Colon (tissue), 2 donors: ENCODE measurements around the gene FADS6.
"Not testable (repeated sequence)": the region's sequence is repeated elsewhere in the genome, so short reads cannot be mapped to it uniquely, and the experiment has no call there.

Experiments used
- FAIRE-seq: peaks from 2 replicates; lab custom pipeline; 2012; peaks lifted over from hg19 to GRCh38; lab: Jason Lieb, UNC
- donor health status: control.
- donor health status: control.

Gene FADS6

DNA sequence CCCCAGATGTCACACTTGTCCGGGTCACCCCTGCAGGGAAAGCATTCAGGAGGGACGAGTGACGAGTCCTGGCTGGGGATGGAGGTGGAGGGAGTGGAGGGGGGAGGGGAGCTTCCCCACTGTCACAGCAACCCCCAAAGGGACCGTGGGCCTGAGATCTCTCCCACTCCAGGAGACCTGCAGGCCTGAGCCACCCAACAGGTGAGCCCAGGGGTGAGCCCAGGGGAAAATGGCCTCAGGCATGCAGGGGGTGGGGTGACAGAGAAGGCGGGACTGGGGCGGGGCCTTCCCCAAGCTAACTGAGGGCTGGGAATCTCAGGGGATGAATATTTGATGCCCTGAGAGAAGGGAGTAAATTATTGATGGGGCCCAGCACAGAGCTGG is 27.2 kb upstream of the FADS6 start:
- no peak for FAIRE-seq

DNA sequence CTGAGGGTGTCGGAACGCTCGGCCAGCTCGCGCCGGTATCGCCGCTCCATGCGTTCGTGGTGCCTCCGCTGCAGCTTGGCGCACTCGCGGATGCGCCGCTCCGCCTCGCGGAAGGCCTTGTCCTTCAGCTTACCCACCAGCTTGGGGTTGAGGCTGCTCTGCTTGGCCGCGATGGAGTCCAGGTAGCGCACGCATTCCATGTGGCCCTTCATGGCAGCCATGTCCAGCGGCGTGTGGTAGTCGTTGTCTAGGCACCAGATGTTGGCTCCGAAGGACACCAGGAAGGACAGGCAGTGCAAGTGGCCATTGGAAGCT is 26.8 kb upstream of the FADS6 start:
- FAIRE-seq: no peak

DNA sequence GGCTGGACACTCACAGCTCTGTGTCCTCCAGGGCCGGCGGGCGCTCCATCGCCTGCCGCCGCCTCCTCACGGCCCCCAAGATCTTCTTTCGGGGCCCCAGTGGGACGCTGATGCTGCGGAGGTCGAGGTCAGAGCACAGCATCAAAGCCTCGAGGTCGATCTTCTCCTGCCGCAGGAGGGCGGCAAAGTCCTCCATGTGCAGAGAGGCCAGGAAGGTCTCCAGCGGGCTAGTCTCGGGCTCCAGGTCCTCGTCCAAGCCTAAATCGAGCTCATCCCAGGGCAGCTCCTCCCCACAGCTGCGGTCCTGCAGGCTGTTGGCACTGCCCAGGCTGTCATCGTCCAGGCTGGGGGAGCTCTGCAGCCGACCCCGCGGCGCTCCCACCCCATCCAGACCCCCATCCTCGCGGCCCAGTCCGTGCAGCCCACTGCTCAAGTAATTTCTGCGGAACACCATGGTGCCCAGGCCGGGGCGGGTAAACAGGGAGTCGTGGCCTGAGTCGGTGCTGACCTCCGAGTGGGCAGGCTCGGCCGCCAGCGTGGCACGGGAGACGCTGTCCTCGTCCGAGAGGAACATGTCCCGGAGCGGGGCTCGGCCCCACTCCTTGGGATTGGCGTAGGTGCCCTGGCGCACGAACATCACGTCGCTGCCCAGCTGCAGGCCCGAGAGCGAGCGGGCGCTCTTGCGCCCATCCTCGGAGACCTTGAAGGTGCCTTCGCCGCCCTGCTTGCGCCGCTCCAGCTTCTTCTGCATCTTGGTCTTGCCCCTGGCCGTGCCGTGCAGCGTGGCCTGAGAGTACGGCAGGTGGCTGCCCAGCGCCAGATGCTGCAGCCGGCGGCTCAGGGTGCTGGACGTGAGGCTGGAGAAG is 26.2 kb upstream of the FADS6 start:
- FAIRE-seq: no peak

DNA sequence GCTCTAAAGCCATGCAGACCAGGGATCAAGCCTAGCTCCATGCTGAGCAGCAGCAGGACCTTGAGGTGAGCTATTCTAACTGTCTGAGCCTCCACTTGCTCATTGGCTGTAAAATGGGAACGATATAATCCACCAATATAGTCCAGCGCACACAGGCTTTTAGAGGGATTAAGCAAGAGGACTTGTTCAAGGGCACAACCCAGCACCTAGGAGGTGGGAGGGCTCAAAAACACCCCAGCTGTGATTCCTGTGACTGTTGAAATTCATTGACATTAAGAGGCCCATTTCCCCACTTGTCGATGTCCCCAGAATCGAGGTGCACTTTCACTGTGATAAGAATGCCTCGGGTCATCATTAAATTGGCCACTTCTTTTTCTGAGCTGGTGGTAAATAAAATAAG is 25.5 kb upstream of the FADS6 start:
- no peak for FAIRE-seq

DNA sequence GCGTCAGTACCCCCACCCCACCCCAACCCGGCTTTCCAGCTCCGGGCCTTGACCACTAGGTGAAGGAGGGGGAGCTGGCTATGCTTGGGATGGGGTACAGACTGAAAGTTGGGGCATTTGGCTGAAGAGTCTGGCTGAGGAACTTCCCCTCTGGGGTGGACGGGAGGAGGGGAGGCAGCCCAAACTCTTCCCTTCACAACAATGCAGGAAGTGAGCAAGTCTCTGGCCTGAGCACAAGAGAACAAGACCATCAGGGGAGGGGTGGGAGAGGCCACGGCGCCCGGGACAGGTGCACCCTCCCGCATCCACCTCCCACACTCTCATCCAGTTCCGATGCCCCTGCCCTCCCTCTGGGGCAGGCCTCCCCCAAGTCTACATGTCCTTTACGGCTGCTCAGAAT is 24.0 kb upstream of the FADS6 start:
- no peak for FAIRE-seq

DNA sequence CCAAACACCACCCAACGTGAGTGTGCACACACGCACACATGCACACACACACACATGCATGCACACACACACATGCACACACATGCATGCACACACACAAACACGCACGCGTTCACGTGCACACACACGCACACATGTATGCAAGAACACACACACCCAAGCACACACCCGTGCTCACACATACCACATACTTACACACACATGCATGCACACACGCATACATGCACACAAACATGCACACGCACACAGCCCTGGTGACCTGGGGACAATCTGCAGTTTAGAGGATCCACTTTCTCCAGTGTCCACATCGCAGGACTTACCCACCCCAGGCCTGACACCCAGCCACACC is 23.4 kb upstream of the FADS6 start:
- FAIRE-seq: no peak

DNA sequence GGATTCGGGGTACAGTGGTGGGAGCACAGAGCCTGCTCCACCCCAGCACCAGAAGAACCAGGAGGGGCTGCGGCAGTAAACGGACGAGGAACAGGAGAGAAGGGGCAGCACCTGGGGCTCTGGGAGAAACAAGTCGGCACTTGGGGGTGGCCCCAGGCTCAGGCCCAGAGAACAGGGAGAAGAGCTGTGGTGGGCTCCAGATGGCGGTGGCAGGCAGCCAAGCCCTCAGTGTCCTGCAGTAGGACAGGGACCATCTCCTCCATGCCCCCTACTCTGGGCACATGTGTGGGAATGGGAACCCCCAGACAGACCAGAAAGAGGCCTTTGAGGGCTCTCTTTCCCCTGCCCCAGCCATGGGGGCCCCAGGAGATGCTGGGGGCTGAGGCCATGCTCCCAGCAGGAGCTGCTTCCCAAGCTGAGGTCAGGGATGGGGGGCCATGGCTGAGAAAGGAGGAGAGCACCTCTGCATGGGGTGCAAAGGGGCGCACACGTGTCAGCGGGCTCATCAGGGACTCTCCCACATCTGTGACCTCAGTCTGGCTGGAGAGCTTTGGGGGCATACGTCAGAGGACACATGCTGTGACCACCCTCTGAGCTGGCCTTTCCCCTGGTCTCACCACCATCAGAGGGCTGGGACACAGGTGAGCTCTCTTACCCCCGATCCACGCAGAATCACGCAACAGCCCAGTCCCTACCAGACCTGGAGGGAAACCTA is 22.9 kb upstream of the FADS6 start:
- no peak for FAIRE-seq

DNA sequence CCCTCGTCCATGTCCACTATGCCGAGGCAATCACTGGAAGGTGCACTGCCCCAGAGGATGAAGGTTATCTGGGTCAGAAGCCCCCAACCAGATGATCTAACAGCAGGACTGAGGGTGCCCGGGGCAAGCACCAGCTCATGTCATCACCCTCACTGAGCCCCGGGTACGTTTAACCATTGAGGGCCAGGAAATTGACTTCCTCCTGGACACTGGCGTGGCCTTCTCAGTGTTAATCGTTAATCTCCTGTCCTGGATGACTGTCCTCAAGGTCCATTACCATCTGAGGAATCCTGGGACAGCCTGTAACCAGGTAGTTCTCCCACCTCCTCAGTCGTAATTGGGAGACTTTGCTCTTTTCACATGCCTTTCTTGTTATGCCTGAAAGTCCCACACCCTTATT is 18.0 kb upstream of the FADS6 start:
- not testable (repeated sequence) for FAIRE-seq

DNA sequence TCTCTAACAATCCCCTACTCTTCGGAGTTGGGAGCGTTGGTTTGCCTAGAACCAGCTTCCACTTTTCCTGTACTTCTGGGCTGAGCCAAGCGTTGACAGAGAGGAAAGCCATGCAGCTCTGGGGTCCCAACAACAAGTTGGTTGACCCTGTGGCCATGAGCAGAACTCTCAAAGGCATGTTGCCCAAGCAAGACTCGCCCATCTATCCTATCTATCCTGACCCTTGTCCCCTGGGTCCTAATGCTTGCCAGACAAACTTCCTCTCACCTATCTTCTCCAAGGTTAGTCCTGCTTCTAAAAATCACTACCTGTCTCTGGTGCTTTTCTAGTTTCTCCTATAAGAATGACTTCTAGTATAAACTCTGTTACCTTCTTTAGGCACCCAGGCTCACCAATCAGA is 15.7 kb upstream of the FADS6 start:
- not testable (repeated sequence) for FAIRE-seq

DNA sequence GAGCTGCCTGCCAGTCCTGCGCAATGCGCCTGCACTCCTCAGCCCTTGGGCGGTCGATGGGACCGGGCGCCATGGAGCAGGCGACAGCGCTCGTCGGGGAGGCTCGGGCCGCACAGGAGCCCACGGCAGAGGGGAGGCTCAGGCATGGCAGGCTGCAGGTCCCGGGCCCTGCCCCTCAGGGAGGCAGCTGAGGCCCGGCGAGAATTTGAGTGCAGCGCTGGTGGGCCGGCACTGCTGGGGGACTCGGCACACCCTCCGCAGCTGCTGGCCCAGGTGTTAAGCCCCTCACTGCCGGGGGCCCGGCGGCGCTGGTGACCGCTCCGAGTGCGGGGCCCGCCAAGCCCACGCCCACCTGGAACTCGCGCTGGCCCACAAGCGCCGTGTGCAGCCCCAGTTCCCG is 13.6 kb upstream of the FADS6 start:
- no peak for FAIRE-seq

DNA sequence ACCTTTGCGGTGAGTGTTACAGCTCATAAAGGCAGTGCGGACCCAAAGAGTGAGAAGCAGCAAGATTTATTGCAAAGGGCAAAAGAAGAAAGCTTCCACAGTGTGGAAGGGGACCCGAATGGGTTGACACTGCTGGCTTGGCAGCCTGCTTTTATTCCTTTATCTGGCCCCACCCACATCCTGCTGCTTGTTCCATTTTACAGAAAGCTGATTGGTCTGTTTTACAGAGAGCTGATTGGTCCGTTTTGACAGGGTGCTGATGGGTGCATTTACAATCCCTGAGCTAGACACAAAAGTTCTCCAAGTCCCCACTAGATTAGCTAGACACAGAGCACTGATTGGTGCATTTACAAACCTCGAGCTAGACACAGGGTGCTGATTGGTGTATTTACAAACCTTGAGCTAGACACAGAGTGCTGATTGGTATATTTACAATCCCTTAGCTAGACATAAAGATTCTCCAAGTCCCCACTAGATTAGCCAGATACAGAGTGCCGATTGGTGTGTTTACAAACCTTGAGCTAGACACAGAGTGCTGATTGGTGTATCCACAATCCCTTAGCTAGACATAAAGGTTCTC is 12.9 kb upstream of the FADS6 start:
- FAIRE-seq: not testable (repeated sequence)

DNA sequence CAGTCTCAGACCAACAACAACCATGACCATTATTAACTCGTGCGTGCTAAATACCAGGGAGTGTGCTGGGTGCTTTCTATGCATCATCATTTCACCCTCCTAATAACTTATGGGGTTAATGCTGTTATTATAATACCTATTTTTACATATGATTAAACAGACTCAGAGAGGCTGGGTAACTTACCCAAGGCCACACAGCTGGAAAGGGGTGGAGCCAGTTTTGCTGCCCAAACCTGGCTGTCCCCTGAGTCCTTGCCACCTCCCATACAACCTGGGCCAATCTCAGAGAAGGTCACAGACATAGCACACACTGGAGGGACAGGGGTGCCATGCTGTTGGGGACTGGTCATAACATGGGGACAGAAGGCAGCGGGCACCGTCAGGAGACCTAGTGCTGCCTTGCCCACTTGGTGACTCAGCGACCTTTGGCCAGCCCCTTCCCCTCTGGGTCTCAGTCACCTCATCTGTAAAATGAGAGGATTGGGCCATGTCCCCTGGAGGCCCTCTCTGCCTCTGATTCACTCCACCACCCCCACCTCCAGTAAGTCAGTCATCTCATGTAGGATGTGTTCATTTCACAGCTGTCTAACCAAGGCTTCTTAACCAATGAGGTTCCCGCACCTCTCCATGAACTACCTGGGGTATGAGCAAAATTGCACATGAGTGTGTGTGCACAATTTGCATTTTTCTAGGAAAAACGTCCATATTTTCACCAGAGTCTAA is 11.4 kb upstream of the FADS6 start:
- no peak for FAIRE-seq

DNA sequence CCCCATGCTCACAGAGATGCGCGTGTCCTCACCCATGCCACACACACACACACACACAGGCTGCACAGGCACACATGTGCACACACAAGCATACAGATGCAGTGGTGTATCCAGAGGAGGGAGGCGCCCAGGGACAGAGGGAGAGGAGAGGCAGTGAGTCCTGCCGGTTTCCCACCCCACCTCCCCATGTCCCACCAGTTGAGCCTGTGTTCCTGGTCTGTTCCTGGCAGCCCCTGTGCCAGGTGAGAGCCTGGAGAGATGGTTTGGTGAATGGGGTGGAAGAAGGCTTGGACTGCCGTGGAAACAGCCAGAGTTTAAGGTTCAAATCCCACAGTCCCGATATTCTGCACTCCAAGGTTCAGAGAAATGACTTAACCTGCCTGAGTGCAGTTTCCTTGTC is 10.2 kb upstream of the FADS6 start:
- no peak for FAIRE-seq

DNA sequence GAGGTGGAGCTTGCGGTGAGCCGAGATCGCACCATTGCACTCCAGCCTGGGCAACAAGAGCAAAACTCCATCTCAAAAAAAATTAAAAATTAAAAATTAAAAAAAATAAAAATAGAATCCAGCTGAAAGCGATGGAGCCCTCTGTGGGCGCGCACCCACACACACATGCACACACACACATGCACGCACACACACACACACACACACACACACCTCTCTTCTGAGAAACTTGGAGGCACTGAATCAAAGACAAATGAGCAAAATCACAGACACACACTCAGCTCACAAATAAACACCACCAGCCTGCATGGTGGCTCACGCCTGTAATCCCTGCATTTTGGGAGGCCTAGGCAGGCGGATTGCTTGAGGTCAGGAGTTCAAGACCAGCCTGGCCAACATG is 9.6 kb upstream of the FADS6 start:
- FAIRE-seq: no peak

DNA sequence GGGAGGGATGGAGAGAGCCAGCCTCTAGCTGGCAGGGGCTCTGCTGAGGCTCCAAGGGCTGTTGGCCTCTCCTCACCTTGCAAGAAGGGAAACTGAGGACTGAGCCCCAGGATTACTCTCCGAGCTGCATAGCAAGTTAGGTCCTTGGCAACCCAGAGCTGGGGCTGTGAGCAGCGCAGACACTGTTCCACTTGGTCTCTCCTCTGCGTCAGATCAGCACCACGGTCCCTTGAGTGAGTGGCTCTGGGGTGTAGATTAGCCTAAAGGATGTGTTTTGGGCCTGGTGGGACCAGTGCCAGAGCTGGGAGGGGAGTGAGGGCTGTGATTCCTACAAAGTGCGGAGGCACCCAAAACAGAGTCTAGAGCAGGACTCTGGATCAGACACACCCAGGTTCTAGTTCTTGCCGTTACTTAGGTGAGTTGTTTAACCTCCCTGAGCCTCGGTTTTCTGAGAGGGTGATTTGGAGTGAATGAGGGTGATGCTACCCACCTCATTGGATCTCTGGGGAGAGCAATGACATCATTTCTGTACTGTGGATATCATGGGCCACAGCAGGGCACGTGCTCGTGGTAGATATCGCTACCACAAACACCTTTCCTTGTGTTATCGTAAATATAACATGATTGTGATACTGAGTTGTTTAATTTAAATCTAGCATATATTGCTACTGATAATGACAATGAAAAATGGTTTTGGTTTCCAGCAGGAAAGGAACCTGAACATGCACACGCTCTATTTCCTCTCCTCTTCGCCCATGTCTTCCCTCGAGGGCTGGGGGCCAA is 8.1 kb upstream of the FADS6 start:
- FAIRE-seq: no peak

DNA sequence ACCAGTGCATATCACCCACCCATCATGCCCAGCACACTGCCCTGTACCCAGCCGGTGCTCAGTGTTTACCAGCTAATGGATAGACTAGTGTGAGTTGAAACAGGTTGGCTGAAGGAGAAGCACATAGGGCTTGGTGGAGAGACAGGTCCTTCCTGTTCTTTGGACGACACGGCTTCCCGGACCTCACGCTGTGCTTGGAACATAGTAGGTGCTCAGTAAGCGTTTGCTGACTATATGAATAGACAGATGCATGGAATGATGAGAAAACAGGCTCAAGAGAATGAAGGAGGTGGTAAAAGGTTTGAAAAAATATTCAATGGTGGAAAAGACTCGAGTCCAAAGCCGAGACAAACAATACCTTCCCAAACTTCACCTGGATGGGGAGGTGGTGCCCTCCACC is 6.8 kb upstream of the FADS6 start:
- no peak for FAIRE-seq

DNA sequence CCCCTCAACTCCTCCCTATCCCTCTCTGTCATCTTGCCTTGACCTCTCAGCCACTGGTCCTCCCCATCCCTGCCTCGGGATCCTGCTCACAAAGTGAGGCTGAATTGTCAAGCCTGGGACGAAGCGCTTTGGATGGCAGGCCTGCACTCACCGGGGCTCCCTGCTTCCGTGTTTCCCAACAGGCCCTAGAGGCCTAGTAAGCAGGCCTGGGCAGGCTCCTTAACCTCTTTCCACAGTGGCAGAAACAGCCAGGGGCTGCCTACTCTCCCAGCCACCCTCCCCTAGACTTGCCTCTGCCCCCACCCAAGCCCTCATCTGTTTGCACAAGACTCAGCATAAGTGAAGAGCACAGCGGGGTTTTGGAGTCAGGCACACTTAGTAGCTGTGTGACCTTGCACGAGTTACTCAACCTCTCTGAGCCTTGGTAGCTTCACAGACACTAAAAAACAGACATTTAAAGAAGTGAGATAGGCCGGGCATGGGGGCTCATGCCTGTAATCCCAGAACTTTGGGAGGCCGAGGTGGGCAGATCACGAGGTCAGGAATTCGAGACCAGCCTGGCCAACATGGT is 5.0 kb upstream of the FADS6 start:
- FAIRE-seq: no peak

DNA sequence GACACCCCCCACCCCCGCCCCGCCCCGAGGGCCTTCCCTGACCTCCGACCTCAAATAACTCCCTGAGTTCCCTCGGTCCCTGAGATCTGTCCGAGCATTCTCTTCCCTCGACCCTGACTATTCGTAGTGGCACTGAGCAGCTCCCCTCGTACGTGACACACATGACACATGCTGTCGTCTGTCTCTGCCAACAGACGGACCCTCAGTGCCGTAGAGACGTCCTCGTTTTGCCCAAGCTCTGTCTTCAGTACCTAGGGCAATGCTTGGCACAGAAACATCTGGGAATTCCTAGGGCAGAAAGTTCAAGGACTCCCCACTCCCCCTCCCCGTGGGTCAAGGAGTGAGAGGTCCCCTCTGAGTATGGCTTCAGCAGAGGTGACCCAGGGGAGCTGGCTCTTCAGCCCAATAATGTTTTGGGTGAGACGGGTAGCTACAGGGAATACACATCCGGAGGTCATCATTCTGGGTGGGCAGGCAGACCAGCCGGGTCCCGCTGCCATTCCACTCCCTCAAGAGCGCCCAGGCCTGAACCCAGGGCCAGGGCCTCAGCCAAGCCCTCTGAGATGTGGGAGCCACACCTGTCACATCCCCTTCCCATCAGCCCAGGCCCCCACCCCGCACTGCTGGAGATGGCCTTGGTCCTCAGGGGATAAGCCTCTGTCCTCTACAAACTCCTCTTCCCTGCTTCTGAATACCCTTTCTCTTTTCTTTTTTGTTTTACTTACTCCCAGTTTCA is 671 bp upstream of the FADS6 start:
- FAIRE-seq: no peak

DNA sequence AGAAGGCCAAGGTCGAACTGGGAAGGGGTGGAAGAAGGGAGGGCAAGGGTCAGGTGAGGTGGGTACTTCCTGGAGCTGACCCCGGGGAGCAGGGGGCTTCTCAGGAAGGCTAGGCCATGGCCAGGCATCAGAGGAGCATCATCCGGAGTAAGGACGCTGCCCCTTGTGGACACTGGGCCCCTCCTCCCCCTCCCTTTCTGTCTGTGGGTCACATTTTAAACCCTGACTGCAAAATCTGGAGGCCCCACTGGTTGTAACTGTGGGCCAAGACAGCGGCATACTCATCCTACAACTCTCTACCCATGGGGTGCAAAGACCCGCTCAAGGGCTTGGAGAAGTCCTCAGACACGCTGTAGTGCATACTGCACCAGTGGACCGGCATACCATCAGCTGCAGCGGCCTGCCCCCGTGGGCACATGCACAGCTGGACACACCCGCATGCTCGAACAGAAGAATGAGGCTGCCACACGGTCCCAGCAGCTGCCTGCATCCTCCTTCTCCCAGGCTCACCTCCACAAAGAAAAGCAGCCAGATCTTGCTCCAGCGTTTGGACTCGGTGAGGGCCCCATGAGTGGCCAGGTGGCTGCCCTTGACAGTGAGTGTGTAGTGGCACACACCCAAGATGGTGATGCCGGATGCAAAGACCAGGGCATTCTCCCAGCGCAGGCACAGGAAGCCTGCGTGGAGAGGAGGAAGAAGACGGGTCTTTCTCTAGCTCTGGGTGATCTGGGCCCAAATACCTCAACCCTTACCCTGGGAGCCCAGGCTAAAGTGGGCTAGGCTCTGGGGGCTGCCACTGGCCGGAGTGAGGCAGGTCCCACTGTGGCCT is 1.2 kb downstream of the FADS6 start:
- FAIRE-seq: no peak

DNA sequence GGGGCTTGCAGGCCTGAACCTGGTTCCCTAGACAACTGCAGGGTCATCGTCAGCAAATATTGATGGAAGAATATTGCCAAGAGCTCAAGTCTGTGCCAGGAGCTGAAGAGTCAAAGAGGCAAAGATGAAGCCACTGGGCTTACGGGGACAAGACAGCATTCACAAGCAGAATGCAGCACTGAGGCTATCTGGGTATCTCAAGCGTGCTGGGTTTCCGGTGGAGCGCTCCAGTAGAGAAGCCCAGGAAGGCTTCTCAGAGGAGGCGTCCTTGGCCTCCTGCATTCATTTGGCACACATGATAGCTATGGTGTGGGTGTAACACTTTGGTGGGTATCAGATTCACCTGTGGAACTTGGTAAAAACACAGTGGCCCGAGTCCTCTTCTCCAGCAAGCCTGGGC is 2.9 kb downstream of the FADS6 start:
- FAIRE-seq: no peak
